SJSA1 (cell line): ENCODE measurements around the gene CNIH3. TPM values are rescaled to one million over a fixed set of nuclear protein-coding genes. Genes with fewer than 3 reads are reported as not detected.

Experiments used
- DNase-seq, 2 experiments: peaks; one replicate each; pipeline ENCODE4 v3.0.0-alpha.2; 2015 to 2020; ENCODE audit warnings: low spot score in 2 of 2, low read depth in 1 of 2
- H3K27ac ChIP-seq: fragments of 250-450 bp; sonication (Bioruptor Pico); 2 replicates; pipeline ENCODE4 v1.5.1; 2020; ENCODE audit warnings: mild to moderate bottlenecking, moderate library complexity
- H3K27me3 ChIP-seq: fragments of 250-450 bp; sonication (Bioruptor Pico); replicated peaks from 2 replicates; pipeline ENCODE4 v1.5.1; 2020; ENCODE audit warnings: mild to moderate bottlenecking, moderate library complexity
- H3K36me3 ChIP-seq: fragments of 250-450 bp; sonication (Bioruptor Pico); 2 replicates; pipeline ENCODE4 v1.5.1; 2020; ENCODE audit warnings: mild to moderate bottlenecking
- H3K4me1 ChIP-seq: fragments of 250-450 bp; sonication (Bioruptor Pico); replicated peaks from 2 replicates; pipeline ENCODE4 v1.6.1; 2021; ENCODE audit warnings: mild to moderate bottlenecking
- H3K4me3 ChIP-seq: fragments of 250-450 bp; sonication (Bioruptor Pico); 2 replicates; pipeline ENCODE4 v1.5.1; 2020; ENCODE audit warnings: mild to moderate bottlenecking
- H3K9me3 ChIP-seq: fragments of 250-450 bp; sonication (Bioruptor Pico); replicated peaks from 2 replicates; pipeline ENCODE4 v1.5.1; 2020; ENCODE audit warnings: mild to moderate bottlenecking
- total RNA-seq: library from RNA; depleted of rRNA; stranded (reverse); fragments of >200 nt; shearing (Covaris generic); gene quantifications from 2 replicates; pipeline ENCODE4 v1.2.3, GENCODE V29; 2014

CNIH3 gene
- total RNA-seq, 1 experiment from 2014 or later = 7.9 TPM

DNA sequence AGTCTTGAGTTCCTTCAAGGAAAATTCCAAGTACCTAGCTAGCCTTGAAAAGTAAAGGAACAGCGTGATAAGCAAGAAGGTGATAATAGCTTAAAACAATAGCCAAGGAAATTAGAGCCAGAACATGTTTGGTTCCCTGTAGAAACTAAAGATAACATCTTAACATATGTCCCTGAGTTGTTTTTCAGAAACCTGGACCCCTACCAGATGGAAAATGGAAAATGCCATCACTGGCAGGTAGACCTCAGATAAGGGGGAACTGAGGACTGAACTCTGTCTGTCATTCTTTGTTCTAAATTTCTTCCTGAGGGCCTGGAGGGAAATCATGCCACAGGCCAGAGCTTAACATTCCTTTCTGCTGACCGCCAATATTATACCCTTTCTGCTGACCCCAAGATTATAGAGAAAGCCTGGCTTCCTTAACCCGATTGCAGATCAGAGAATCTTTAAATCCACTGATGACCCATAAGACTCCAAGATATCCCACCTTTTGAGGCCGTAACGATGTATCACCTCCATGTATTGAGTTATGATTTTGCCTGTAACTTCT, 23.4 kb downstream of the CNIH3 start:
- H3K4me3 ChIP-seq = no peak overlapping the region
- no peaks in the 10 kb centered on the region for H3K9me3 ChIP-seq
- peaks cover 68% of the 10 kb centered on the region for H3K4me1 ChIP-seq
- peak overlapping the region; percentile 34 for H3K27ac ChIP-seq
- no peak for DNase-seq
- H3K36me3 ChIP-seq = no peaks in the 10 kb centered on the region
- H3K27me3 ChIP-seq = no peaks in the 10 kb centered on the region

DNA sequence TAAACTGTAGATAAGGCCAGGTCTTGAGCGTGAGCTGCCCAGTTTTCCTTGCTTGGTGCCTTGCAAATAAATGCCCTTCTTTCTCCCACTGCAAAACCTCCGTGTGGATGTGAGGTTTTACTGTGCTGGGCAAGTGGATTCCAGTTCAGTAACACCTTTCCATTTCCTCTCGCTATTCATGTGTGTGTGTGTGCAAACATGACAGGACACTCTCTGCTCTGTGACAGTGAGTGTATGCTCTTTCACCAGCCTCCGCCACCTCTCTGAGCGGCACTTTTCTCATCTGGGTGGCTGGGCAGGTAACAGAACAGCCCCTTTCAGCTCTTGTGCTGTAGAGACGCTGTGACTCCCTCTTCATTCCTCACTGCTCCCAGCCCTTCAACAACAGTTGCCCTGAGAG, 23.9 kb downstream of the CNIH3 start:
- H3K36me3 ChIP-seq = no peaks in the 10 kb centered on the region
- peaks cover 66% of the 10 kb centered on the region for H3K4me1 ChIP-seq

DNA sequence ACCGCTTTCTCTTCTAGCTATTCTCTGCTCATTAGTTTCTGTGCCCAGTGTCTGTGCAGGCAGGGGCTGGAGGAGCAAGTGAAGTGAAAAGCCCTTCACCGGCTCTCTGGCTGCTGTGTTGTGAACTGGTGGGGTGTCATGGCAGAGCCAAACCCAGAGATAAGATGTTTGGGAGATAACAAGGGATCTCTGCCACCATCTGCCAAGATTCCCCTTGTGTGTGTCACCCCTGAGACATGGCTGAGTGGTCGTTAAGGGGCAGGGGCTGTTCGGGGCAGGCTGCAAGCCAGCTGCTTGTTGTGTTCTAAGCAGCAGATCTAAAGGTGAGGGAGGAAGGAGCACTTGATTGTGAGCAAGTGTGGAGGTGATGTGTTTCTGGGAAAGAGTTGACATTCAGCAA, 24.5 kb downstream of the CNIH3 start:
- Histone ChIP-seq H3K27me3 (no peaks in the 10 kb centered on the region), H3K9me3 (no peaks in the 10 kb centered on the region), H3K36me3 (no peaks in the 10 kb centered on the region), H3K4me3 (no peak overlapping the region), H3K4me1 (peaks cover 60% of the 10 kb centered on the region), H3K27ac (no peak overlapping the region)
- no peak for DNase-seq

More for the DNA sequence above, 23.9 kb downstream of the CNIH3 start:
- H3K4me3 ChIP-seq = no peak overlapping the region
- peak overlapping the region; percentile 34; the same call in 1 of the 2 replicates for H3K27ac ChIP-seq
- H3K9me3 ChIP-seq = no peaks in the 10 kb centered on the region
- H3K27me3 ChIP-seq = no peaks in the 10 kb centered on the region
- no peak for DNase-seq

DNA sequence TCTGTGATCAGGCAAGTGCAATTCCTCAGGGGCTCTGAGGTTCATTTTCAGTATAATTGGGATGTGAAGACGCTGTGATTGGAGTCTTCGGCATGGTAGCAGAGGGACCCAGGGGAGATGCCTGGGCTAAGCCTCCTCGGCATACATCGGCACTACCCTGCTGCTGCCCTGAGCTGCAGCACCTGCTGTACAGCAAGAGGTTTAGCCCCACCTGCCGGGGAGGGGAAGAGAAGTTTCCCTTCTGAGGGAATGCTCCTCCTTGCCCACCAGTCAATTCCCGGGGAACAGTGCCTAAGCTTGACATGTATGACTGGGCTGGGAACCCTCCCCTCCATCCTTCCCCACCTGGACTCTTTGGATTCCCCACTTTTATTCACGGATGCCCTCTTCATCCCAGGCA, 24.9 kb downstream of the CNIH3 start:
- no peaks in the 10 kb centered on the region for H3K27me3 ChIP-seq
- no peaks in the 10 kb centered on the region for H3K9me3 ChIP-seq
- no peak overlapping the region for H3K27ac ChIP-seq
- no peak overlapping the region for H3K4me3 ChIP-seq
- no peak for DNase-seq
- no peaks in the 10 kb centered on the region for H3K36me3 ChIP-seq
- H3K4me1 ChIP-seq = peaks cover 56% of the 10 kb centered on the region

DNA sequence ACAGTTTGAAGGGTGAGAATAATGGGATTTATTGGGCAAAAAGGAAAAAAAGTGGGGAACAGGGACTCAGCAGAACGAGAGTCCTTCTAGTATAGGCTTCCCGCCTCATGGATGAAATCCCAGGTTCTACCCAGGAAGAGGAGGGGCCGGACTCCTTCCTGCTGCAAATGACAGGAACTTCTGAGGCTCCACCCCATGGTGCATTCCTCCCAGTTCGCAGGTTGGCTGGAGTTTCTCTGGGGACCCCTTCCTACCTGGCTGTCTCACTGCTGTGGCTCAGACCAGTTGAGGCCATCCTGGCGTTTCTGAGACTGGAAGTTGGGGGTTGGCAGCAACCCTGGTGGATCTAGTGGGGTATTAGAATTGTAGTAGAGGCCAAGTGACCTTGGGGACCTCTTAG, 27.5 kb downstream of the CNIH3 start:
- DNase-seq = no peak
- H3K36me3 ChIP-seq = no peaks in the 10 kb centered on the region
- H3K27ac ChIP-seq = no peak overlapping the region
- peaks cover 31% of the 10 kb centered on the region for H3K4me1 ChIP-seq
- no peaks in the 10 kb centered on the region for H3K27me3 ChIP-seq
- no peak overlapping the region for H3K4me3 ChIP-seq
- no peaks in the 10 kb centered on the region for H3K9me3 ChIP-seq

DNA sequence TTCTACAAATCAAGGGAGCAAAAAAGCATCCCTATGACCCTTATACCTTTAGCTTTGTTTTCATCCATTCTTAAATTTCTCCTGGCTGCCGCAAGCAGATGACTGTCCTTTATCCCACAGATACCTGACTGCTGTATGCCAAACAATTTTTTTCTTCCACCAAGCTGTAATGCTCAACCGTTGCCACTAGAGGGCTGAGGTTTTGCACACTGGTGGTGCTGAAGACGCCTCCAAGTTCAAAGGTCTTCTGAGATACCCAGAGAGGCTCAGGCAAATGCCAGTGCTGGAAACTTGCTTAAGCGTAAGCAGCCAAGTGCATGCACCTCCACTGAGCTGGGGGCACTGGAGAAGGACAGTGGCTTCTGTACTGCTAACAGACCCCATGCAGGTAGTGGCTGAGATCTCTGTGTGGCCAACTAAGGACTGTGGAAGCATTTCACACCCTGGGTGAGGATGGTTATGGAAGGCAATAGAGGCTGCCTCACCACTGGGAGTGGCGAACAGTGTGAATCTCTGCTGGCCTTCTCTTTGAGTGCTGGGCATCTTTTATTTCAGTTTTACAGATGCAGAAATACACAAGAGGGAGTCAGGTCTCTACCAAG, 28.5 kb downstream of the CNIH3 start:
- peak; percentile 52 to 60 for DNase-seq
- Histone ChIP-seq H3K27me3 (no peaks in the 10 kb centered on the region), H3K4me3 (no peak overlapping the region), H3K27ac (no peak overlapping the region), H3K4me1 (peaks cover 21% of the 10 kb centered on the region), H3K36me3 (no peaks in the 10 kb centered on the region), H3K9me3 (no peaks in the 10 kb centered on the region)

DNA sequence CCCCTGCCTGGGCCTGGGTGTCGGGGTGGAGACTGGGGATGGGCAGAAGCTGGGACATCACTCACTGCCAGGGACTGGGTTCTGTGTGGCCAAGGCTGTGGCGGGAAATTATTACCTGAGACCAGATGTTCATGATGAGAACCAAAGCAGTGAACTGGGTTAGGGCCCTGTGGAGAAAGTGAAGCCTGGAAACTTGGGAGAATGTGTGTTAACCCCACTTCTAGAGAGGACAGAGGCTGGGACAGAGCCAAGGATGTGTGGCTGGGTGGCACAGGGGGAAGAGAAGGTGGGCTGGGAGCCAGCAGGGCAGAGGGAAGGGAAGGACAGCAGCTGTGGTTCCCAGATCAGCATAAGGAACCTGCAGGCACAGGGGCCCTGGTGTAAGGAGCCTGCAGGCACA, 31.3 kb downstream of the CNIH3 start:
- DNase-seq = no peak
- H3K27ac ChIP-seq = no peak overlapping the region
- no peaks in the 10 kb centered on the region for H3K9me3 ChIP-seq
- no peaks in the 10 kb centered on the region for H3K36me3 ChIP-seq
- H3K27me3 ChIP-seq = no peaks in the 10 kb centered on the region
- H3K4me3 ChIP-seq = no peak overlapping the region
- peaks cover 16% of the 10 kb centered on the region for H3K4me1 ChIP-seq

DNA sequence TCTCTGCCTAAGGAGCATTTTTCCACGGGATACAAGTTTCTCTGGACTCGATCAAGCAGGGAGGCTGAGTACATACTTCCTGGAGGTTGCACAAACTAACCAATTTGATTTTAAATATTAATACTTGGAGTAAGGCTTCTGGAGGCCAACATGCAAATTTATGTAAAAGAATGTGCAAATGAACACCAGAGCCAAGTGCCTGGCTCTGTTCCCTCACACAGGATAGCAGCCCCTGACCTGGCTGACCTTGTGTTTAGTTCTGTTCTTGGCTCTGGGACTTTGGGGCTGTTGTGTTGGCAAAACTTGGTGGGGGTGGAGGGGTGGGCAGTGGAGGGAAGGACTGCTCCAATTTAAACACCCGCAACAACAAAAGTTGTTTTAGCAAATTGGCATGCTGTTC, 34.2 kb downstream of the CNIH3 start:
- H3K36me3 ChIP-seq = no peaks in the 10 kb centered on the region
- no peaks in the 10 kb centered on the region for H3K9me3 ChIP-seq
- H3K4me3 ChIP-seq = no peak overlapping the region
- H3K27me3 ChIP-seq = no peaks in the 10 kb centered on the region
- peaks cover 12% of the 10 kb centered on the region for H3K4me1 ChIP-seq
- H3K27ac ChIP-seq = no peak overlapping the region
- no peak for DNase-seq

DNA sequence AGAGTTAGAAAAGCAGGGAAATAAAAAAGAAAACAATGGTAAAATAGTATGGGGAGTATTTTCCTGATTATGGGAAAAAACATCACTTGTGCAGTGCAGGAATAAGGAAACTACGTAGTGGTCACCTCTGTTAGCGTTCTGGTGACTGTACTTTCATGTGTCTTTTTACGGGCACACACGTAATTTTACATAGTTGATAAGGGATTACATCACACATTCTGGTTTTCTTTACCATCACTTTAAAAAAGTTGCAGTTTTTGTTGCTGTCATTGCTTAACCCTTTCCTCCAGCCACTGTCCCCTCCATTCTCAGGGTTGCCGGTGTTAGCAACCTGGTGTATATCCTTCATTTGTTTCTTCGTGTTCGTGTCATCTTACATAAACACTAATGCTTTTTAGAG, 35.1 kb downstream of the CNIH3 start:
- H3K36me3 ChIP-seq = no peaks in the 10 kb centered on the region

DNA sequence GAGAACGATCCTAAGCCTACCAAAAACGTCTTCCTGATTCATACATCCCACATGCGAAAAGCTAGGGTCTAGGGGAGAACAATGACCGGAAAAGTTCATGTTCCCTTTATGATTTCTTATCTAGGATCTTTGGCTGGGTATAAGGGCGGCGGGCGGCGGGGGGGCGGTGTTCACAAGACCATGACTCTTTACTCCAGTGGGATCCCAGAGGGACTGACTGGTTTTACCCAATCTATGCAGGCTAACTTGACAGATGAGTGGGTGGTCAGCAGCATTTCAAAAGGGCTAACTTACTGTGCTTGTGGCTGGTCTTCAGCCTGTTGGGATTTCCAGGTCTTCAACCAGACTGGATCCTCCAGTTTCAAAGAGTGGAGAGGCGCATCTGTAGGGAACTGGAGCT, 40.3 kb downstream of the CNIH3 start:
- no peak overlapping the region for H3K4me3 ChIP-seq
- no peaks in the 10 kb centered on the region for H3K36me3 ChIP-seq
- no peaks in the 10 kb centered on the region for H3K9me3 ChIP-seq
- no peaks in the 10 kb centered on the region for H3K27me3 ChIP-seq
- H3K4me1 ChIP-seq = peaks cover 18% of the 10 kb centered on the region
- H3K27ac ChIP-seq = no peak overlapping the region
- DNase-seq = no peak

More for the DNA sequence above, 35.1 kb downstream of the CNIH3 start:
- Histone ChIP-seq H3K4me3 (no peak overlapping the region), H3K27me3 (no peaks in the 10 kb centered on the region), H3K9me3 (no peaks in the 10 kb centered on the region), H3K4me1 (peaks cover 12% of the 10 kb centered on the region), H3K27ac (no peak overlapping the region)
- DNase-seq = no peak

DNA sequence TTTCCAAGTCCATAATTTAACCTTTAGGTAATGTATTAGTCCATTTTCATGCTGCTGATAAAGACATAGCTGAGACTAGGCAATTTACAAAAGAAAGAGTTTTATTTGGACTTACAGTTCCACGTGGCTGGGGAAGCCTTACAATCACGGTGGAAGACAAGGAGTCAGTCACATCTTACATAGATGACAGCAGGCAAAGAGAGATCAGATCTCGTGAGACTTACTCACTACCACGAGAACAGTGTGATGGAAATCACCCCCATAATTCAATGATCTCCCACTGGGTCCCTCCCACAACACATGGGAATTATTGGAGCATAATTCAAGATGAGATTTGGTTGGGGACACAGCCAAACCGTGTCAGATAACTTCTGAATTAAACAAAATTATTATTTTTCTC, 44.0 kb downstream of the CNIH3 start:
- Histone ChIP-seq H3K27ac (no peak overlapping the region), H3K4me1 (peaks cover 6% of the 10 kb centered on the region; the same call in 1 of the 2 replicates), H3K9me3 (no peaks in the 10 kb centered on the region), H3K27me3 (no peaks in the 10 kb centered on the region), H3K36me3 (no peaks in the 10 kb centered on the region), H3K4me3 (no peak overlapping the region)
- DNase-seq = no peak

DNA sequence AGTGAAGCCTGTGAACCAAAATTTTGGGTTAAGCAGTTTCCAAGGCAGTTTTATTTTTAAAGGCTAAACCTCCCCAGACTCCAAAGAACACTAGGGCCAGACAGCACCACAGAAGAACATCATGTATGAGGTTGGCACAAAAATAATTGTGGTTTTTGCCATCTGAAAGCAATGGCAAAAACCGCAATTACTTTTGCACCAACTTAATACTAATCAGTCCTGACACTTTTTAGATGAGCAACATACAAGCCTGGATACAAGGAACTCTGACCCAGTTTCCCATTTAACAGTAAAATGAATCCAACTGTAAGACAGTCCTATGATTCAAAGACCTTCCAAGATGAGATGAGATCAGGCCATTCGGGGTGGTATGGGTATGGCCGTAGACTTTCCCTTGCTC, 46.8 kb downstream of the CNIH3 start:
- no peaks in the 10 kb centered on the region for H3K36me3 ChIP-seq
- no peak overlapping the region for H3K4me3 ChIP-seq
- H3K9me3 ChIP-seq = no peaks in the 10 kb centered on the region
- no peak for DNase-seq
- H3K27ac ChIP-seq = no peak overlapping the region
- H3K27me3 ChIP-seq = no peaks in the 10 kb centered on the region
- H3K4me1 ChIP-seq = peaks cover 6% of the 10 kb centered on the region; the same call in 1 of the 2 replicates

DNA sequence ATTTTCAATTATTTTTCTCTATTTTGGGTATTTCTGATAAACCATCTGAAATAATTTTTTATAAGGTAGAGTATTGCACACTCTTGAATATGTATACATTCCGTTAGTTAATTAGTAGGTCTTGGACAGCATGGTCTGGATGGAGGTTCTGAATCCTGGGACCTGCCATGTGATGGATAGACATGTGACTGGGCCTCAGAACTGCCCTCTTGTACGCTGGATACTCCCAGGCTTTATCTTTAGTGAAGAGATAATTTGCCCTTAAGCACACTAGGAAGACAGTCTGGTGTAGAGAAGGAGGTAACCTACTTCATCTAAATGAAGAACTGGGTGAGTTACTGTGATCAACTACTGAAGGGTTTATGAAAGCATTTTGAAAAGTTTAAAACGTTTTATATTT, 48.9 kb downstream of the CNIH3 start:
- H3K4me3 ChIP-seq = no peak overlapping the region
- no peak for DNase-seq
- no peak overlapping the region for H3K27ac ChIP-seq
- no peaks in the 10 kb centered on the region for H3K27me3 ChIP-seq
- no peaks in the 10 kb centered on the region for H3K9me3 ChIP-seq
- no peaks in the 10 kb centered on the region for H3K36me3 ChIP-seq
- peaks cover 6% of the 10 kb centered on the region; the same call in 1 of the 2 replicates for H3K4me1 ChIP-seq

DNA sequence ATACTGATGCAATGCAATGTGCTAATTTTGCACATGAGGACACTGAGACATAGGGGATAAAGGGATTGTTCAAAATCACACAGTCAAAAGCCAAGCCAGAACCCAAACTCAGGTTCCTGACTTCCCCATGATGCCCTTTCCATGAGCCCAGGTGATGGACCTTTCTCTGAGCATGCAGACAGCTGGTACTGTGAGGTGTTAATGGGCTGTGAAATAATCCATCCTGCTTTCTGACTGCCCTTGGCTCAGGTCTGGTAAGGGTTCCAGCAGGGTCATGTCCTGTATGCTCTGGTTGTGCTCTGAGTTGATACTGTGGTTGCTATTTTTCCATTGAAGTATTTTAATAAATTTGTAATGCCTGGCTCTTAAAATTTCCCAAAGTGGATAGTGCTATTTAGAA, 50.0 kb downstream of the CNIH3 start:
- no peak for DNase-seq
- H3K36me3 ChIP-seq = no peaks in the 10 kb centered on the region
- no peaks in the 10 kb centered on the region for H3K9me3 ChIP-seq
- H3K4me3 ChIP-seq = no peak overlapping the region
- H3K27ac ChIP-seq = no peak overlapping the region
- H3K27me3 ChIP-seq = no peaks in the 10 kb centered on the region
- peaks cover 1% of the 10 kb centered on the region; the same call in 1 of the 2 replicates for H3K4me1 ChIP-seq

DNA sequence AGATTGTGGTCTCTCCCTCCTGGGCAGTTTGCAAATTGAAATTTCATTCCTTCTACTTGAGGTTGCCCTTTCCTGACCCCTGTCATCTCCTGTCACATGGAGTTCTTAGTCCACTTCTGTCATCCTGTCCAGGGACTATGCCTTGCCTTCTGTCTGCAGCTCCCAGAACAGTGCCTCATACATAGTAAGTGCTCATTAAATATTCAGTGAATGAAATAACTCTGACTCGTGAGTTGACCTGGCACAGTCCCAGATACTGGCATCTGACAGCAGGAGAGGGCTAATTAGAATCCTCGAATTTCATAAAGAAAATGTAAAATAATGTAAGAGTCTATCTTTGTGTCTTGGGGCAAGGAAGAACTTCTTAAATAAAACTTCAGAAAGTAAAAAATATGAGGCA, 50.8 kb downstream of the CNIH3 start:
- no peaks in the 10 kb centered on the region for H3K9me3 ChIP-seq
- no peak for DNase-seq

More for the DNA sequence above, 50.8 kb downstream of the CNIH3 start:
- Histone ChIP-seq H3K27me3 (no peaks in the 10 kb centered on the region), H3K4me3 (no peak overlapping the region), H3K4me1 (no peaks in the 10 kb centered on the region), H3K27ac (no peak overlapping the region), H3K36me3 (no peaks in the 10 kb centered on the region)
